AG09319 (cell line): ENCODE results near the gene AGRN.

Source experiments
- DNase-seq: peaks from one replicate; pipeline ENCODE4 v3.0.0-alpha.2; 2010; ENCODE audit warnings: low read depth; ENCODE audit errors: extremely low read depth
- TF ChIP-seq, protein P1 (sequence below): IDR thresholded peaks from 2 replicates; pipeline ENCODE4 v1.5.1; 2011; ENCODE audit warnings: low read depth, mild to moderate bottlenecking, inconsistent platforms, low read length, moderate library complexity

The AGRN gene

DNA sequence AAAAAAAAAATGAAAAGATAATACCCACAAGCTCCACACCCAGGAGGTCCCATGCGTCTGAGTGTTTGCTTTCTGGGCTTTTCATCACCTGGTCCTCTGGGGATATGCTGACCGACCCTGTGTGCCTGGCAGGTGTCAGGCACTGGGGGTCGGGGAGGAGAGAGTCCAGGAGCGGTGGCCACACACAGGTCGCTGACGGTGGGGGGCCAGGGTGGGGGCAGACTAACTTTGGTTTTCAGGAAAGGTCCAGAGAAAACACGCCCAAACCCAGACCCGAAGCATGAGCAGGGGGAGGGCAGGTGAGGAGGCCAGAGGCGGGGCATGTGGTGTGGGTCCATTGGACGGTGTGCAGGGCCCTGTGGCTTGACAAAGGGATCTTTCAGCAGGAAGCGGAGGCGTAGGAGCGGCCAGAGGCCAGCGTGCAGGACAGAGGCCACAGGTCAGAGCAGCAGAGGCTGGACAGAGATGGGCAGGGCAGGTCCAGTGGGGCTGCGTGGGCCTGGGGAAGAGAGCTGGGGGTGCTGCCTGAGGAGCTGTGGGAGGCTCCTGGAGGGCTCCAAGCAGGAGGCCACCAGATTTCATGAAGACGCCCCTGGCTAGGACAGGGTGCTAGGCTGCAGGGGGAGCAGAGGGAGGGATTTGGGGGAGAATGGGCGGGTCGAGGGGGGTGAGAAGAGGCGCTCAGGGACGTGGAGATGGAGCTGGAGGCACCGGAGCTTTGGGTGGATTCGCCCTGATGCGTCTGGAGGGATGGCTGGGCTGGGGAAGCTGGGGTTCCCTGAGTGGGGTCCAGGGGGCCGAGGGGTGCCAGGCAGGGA lies 38.4 kb downstream of the AGRN start:
- TF ChIP-seq, protein P1, sequence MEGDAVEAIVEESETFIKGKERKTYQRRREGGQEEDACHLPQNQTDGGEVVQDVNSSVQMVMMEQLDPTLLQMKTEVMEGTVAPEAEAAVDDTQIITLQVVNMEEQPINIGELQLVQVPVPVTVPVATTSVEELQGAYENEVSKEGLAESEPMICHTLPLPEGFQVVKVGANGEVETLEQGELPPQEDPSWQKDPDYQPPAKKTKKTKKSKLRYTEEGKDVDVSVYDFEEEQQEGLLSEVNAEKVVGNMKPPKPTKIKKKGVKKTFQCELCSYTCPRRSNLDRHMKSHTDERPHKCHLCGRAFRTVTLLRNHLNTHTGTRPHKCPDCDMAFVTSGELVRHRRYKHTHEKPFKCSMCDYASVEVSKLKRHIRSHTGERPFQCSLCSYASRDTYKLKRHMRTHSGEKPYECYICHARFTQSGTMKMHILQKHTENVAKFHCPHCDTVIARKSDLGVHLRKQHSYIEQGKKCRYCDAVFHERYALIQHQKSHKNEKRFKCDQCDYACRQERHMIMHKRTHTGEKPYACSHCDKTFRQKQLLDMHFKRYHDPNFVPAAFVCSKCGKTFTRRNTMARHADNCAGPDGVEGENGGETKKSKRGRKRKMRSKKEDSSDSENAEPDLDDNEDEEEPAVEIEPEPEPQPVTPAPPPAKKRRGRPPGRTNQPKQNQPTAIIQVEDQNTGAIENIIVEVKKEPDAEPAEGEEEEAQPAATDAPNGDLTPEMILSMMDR: no peak
- DNase-seq: no peak

DNA sequence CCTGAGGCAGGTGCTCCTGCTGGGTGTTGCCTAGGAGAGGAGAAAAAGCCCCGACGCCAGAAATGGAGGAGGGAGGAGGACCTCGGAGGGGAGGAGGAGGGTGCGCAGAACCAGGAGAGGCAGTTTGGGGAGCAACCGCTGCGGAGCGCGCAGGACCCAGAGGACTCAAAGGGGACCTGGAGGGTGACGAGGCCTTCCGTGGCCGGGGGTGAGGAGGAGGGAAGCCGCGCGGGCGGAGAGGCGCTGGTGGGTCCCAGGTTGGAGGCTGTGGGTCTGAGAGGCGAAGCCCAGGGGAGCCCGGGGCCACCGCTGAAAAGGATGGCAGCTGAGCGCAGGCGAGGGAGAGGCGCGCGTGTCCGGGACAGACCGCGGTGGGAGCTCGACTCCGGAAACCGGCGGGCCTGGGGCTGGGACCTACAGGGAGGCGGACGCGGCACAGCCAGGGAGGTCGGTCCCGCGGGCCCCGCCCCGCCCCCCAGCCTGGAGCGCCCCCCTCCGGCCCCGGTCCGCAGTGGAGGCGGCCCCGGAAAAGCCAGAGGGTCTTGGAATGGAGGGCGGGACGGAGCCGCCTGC lies 39.1 kb downstream of the AGRN start:
- TF ChIP-seq, protein P1: peak; percentile 3

DNA sequence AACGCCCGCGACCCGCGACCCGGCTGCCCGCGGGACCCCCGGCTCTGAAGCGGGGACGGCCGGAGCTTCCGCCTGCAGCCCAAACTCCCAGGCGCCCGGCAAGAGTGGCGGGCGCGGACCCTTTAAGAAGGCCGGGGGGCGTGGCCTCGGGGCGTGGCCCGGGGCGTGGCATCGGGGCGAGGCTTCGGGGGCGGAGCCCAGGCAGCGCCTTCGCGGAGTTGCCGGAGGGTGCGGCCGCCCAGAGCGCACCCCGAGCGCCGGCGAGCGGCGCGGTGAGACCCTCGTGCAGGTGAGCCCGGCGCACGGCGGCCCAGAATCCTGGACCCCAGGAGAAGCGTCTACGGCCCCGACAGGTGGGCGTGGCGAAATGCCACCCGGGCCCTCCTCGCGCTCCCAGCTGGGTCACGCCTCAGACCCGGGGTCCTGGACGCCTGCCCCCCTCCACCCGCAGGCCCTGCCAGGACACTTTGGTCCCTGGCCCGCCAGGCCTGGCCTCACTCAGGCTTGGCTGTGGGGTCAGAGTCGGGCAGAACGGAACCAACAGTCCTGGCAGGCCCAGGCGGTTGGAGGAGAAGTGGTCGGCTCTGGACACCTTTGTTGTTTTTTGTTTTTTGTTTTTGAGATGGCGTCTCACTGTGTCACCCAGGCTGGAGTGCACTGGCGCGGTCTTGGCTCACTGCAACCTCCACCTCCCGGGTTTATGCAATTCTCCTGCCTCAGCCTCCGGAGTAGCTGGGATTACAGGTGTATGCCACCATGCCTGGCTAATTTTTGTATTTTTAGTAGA lies 39.8 kb downstream of the AGRN start:
- DNase-seq: no peak
- TF ChIP-seq, protein P1: no peak

More for the DNA sequence above, 39.1 kb downstream of the AGRN start:
- no peak for DNase-seq

DNA sequence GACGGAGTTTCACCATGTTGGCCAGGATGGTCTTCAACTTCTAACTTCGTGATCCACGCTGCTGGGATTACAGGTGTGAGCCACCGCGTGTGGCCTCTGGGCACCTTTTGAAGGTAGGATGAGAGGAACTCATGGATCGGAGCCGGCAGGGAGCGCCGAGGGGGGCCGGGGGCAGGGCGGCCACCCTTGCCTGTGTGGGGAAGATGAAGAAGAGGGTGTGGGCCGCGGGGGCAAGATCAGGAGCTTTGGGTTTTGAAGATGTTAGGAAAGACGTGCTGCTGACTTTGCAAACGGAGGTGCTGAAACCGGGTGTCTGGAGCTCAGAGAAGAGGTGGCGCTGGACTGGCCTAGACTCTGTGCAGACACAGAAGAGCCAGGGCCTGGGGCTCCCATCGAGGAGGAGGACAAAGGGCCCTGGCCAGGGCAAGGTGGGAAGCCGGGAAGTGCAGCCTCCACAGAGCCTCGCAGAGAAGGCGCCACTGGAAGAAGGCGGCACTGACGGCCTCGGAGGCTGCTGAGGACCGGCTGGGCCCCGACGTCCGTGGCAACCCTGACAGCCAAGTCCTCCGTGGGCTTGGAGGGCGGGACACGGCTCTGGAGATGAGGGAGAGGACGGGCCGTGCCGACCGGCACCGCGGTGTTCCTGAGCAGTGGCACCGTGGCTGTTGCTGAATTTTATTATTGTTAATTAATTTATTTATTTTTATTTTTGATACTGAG lies 40.5 kb downstream of the AGRN start:
- TF ChIP-seq, protein P1: no peak
- no peak for DNase-seq

DNA sequence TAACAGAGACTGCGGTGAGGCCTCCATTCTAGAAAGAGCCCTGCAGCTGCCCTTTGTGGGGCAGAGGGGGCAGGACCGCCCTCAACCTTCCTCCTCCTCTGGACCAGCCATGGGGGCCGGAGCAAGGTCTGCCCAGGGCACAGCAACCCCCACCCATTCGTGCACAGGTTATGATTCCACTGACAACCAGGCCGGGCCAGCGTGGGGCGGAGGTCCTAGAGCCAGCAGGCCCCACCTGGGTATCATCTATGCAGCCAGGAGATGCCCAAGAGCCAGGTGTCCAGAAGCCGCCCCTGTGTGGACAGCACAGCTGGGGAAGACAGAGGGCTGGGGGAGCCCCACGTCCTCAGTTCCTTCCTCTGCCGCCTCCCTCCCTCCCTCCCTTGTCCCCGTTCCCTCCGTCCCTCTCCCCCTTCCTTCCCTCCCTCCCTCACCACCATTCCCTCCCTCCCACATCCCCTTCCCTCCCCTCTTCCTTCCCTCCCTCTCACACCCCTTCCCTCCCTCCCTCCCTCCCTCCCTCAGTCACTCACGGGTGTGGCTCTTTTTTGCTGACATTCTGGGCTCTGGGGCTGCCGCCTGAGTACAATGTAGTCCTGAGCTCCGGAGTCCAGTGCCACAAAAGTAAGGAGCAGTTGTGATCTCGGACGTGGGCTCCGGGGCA lies 41.9 kb downstream of the AGRN start:
- TF ChIP-seq, protein P1: no peak
- no peak for DNase-seq

DNA sequence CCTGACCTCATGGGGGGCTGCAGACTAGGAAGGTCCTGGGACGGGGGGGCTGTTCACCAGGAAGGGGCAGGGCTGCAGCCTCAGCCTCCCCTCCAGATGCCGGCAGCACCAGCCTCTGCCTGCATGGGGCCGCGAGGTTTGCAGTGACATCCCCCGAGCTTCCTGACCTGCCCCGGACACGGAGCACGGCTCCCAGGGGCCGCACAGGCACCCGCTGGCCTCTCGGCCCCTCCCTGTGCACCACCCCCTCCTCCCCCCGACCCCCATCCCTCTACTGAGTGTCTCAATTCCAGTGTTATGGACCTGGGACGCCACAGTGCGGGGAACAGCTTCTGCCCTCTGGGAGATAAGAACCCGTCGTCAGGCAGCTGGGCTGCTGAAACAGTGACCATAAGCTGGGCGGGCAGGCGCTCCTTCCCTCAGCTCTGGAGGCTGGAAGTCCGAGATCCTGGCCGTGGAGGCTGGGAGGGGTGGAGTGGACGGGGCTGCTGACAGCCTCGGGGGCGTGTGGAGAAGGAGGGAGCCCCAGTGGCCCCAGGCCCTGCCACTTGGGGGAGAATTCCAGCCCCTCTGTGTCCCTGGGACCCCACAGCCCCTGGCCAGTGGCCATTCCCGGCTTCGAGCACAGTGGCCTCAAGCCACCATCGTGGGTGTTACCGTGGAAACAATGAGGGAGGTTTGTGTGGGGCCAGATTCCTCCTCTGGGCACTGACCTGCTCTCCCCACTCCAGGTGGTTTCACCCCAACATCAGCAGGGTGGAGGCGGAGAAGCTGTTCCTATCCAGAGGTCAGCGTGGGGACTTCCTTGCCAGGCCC lies 42.6 kb downstream of the AGRN start:
- TF ChIP-seq, protein P1: no peak
- DNase-seq: no peak
